Left ventricle myocardium inferior (tissue), 1 donor: ENCODE measurements around the gene EXOC4. TPM values are rescaled to one million over a fixed set of nuclear protein-coding genes. Genes with fewer than 3 reads are reported as not detected.

Experiments
- DNase-seq: peaks from one replicate; pipeline ENCODE4 v3.0.0-alpha.2; 2020
- H3K27ac ChIP-seq: fragments of 200-600 bp; replicated peaks from 2 replicates; pipeline ENCODE4 v1.8.0; 2021
- H3K27me3 ChIP-seq: fragments of 200-600 bp; 2 replicates; pipeline ENCODE4 v1.8.0; 2021; ENCODE audit warnings: low read depth
- H3K36me3 ChIP-seq: fragments of 200-600 bp; 2 replicates; pipeline ENCODE4 v1.8.0; 2021
- H3K4me1 ChIP-seq: fragments of 200-600 bp; 2 replicates; pipeline ENCODE4 v1.8.0; 2021
- H3K4me3 ChIP-seq: fragments of 200-600 bp; 2 replicates; pipeline ENCODE4 v1.8.0; 2021; ENCODE audit warnings: mild to moderate bottlenecking, moderate library complexity
- H3K9me3 ChIP-seq: fragments of 200-600 bp; replicated peaks from 2 replicates; pipeline ENCODE4 v1.8.0; 2021
- CTCF ChIP-seq: fragments of 200-600 bp; IDR thresholded peaks from 2 replicates; pipeline ENCODE4 v1.8.0; 2021; ENCODE audit warnings: antibody characterized with exemption, mild to moderate bottlenecking, borderline replicate concordance
- intact Hi-C: fragments of 100-400 bp; cut with micrococcal nuclease; formaldehyde crosslinking; loops from one replicate; pipeline ENCODE4 v1.11.0; 2022
- total RNA-seq: library from RNA; stranded (reverse); fragmentation: NEBNext Ultra II Directional; extraction: Animal tissue kit (Norgen Biotek cat#: 25700); gene quantifications from one replicate; pipeline ENCODE4 v1.2.1, GENCODE V29; 2021
- donor health status: DM: no; HTN: yes; CAD: no; lungs with severe emphysema.

Gene EXOC4
- total RNA-seq, 1 donor from 2014 or later, result 33.8 TPM

DNA sequence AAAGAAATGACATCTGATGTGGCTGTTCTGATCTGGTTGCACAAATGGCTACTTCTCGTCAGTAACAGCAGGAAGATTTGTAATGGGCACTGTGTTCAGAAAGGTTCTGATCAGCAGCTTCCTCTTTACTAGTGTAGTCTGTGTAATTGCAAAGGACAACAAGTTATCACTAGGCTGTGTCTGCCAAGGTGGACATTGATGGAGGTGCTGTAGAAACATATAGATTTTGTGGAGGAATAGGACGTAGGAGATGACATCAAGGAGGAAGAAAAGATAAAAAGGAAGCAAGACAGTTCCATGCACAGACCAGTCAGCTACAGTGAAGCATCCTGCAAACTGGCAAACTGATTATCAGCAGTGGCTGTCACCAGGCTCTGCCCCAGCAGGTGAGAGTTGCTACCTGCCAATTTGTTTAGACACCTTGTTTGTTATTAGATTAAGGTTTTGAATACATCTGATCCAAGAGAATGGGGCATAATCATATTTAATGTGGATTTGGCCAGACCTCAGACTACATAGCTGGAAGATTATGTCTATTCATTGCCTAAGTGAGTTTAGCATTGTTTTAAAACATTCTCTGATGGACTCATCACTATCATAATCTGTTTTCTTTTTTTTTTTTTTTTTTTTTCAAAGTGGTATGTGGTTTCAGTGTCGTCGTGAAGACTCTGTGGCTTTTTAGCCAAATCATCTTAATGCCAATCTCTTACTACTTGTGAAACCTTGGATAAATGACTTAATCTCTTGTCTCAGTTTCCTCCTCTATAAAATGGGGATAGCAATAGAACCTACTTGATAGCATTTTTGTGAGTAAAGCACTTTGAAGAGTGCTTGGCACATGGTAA, 456.4 kb downstream of the EXOC4 start:
- Histone ChIP-seq H3K27ac (no peak overlapping the region), H3K9me3 (no peaks in the 10 kb centered on the region), H3K27me3 (no peaks in the 10 kb centered on the region), H3K36me3 (no peaks in the 10 kb centered on the region), H3K4me1 (no peaks in the 10 kb centered on the region), H3K4me3 (no peak overlapping the region)
- intact Hi-C loops, result no loop called here
- no peak for DNase-seq
- TF ChIP-seq CTCF, result no peak

DNA sequence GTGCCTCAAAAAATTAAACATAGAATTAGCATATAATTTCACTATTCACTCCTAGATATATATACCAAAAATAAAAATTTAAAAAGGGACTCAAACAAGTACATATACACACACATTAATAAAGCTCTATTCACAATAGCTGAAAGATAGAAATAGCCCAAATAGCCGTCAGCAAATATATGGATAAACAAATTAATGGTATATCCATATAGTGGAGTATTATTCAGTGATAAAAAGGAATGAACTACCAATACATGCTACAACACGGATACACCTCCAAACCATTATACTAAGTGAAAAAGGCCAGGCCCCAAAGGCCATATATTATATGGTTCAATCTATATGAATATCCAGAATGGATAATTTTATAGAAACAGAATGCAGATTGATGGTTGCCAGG, 459.7 kb downstream of the EXOC4 start:
- Histone ChIP-seq H3K27ac (no peak overlapping the region), H3K4me3 (no peak overlapping the region), H3K27me3 (no peaks in the 10 kb centered on the region), H3K36me3 (no peaks in the 10 kb centered on the region), H3K4me1 (no peaks in the 10 kb centered on the region), H3K9me3 (no peaks in the 10 kb centered on the region)
- DNase-seq, result no peak
- intact Hi-C loops, result no loop called here
- TF ChIP-seq CTCF, result no peak

DNA sequence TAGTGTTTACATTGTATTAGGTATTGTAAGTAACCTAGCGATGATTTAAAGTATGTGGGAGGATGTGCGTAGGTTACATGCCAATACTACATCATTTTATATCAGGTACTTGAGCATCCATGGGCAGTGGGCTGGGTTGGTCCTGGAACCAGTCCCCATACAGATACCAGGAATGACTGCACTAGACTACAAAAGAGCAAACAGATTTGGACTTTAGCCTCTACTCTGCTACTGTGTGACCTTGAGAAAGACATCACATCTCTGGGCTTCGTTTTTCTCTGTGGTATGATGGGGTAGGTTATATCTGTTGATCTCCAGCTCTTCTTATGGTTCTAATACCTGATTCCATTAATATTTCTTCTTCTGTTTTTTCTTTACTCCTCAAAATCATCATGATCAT, 461.8 kb downstream of the EXOC4 start:
- Histone ChIP-seq H3K9me3 (no peaks in the 10 kb centered on the region), H3K36me3 (no peaks in the 10 kb centered on the region), H3K27me3 (no peaks in the 10 kb centered on the region), H3K4me1 (no peaks in the 10 kb centered on the region), H3K4me3 (no peak overlapping the region), H3K27ac (no peak overlapping the region)
- DNase-seq, result no peak
- intact Hi-C loops, result no loop called here
- TF ChIP-seq CTCF, result no peak

GRCh38 chr7:133718131-133718530, 465.3 kb downstream of the EXOC4 start:
- Histone ChIP-seq H3K36me3 (no peaks in the 10 kb centered on the region), H3K4me3 (no peak overlapping the region), H3K27ac (no peak overlapping the region), H3K9me3 (no peaks in the 10 kb centered on the region), H3K4me1 (no peaks in the 10 kb centered on the region), H3K27me3 (no peaks in the 10 kb centered on the region)
- DNase-seq, result no peak
- TF ChIP-seq CTCF, result no peak
- intact Hi-C loops, result no loop called here

GRCh38 chr7:133723044-133723443, 470.2 kb downstream of the EXOC4 start:
- intact Hi-C loops, result no loop called here
- no peaks in the 10 kb centered on the region for H3K27me3 ChIP-seq
- H3K4me1 ChIP-seq, result no peaks in the 10 kb centered on the region
- no peak for TF ChIP-seq CTCF
- no peaks in the 10 kb centered on the region for H3K9me3 ChIP-seq
- no peaks in the 10 kb centered on the region for H3K36me3 ChIP-seq
- DNase-seq, result no peak
- H3K27ac ChIP-seq, result no peak overlapping the region
- no peak overlapping the region for H3K4me3 ChIP-seq
